Dermis blood vessel endothelial cell (primary cell): Measurements from ENCODE around the gene MPIG6B. TPM values are rescaled to one million over a fixed set of nuclear protein-coding genes. Genes with fewer than 3 reads are reported as not detected.
A peak's percentile ranks its signal among the peaks of the same experiment; 100 is the strongest.

Source experiments
- DNase-seq: peaks from one replicate; pipeline ENCODE4 v3.0.0; 2010
- total RNA-seq: library from RNA; depleted of rRNA; stranded (reverse); fragments of >200 nt; gene quantifications from 2 replicates; pipeline ENCODE4 v1.2.3, GENCODE V29; 2014

The MPIG6B gene, protein sequence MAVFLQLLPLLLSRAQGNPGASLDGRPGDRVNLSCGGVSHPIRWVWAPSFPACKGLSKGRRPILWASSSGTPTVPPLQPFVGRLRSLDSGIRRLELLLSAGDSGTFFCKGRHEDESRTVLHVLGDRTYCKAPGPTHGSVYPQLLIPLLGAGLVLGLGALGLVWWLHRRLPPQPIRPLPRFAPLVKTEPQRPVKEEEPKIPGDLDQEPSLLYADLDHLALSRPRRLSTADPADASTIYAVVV
- not detected in 2 replicates for total RNA-seq

DNA sequence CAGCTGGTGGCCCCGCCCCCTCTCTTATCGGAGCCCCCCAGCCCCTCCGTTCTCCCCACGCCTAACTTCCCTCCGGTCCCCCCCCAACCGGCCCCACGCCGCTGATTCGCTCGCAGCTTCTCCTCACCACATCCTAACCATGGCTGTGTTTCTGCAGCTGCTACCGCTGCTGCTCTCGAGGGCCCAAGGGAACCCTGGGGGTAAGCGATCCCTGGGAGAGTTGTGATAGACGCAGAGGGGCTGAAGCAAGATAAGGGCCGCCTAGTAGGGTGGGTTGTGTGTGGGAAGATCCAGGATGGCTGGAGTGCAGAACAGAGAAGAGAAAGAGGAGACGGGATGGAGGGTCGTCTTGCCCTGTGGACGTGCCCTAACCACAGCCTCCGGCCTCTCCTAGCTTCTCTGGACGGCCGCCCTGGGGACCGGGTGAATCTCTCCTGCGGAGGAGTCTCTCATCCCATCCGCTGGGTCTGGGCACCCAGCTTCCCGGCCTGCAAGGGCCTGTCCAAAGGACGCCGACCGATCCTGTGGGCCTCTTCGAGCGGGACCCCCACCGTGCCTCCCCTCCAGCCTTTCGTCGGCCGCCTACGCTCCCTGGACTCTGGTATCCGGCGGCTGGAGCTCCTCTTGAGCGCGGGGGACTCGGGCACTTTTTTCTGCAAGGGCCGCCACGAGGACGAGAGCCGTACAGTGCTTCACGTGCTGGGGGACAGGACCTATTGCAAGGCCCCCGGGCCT is at the start of gene MPIG6B:
Gene MPIG6B (plus strand): TSS at position 129 of the 735 bp plus-strand sequence. CDS start 11 bp downstream, at position 140.
- DNase-seq = no peak

DNA sequence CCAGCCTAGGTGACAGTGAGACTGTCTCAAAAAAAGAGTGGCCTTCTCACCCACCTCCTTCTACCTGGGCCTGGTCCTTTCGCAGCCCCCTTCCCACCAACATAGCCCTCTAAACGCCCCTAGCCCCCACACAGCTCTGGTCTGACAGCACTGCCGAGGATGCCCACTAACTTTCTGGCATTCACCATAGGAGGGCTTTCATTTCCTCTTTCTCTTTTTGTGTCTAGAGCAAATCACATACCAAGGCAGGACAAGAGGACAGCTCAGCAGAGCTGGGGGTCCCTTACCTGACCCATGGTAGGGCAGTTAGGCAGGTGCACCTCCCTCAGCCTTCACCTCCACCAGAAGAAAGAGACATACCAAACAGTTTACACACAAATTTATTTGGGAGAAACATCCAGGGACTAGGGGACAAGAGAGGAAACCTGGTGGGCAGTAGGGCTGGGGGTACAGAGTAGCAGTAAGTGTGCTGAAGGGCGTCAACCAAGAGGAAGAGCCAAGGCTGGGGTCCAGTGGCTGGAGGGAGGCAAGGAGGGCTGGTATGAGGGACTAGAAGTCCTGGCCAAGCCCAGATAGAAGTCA is 46.8 kb upstream of the MPIG6B start:
- no peak for DNase-seq

DNA sequence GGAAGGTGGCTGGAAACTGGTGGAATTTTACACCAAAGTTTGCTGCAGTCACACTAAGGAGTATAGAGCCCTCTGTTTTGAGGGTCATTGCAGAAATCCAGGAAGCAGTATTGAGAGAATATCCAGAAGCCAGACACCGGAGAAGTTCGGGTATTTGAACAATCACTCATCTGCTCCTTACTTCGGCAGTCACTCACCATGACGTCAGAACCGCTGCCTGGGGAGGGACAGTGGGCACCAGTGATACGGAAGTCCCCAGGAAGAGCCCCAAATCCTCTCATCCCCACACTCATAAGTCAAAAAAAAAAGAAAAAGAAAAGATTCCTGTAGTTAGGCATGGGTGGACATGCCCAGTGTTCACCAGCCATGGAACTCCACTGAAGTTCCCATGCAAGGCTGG is 46.3 kb upstream of the MPIG6B start:
- no peak for DNase-seq

DNA sequence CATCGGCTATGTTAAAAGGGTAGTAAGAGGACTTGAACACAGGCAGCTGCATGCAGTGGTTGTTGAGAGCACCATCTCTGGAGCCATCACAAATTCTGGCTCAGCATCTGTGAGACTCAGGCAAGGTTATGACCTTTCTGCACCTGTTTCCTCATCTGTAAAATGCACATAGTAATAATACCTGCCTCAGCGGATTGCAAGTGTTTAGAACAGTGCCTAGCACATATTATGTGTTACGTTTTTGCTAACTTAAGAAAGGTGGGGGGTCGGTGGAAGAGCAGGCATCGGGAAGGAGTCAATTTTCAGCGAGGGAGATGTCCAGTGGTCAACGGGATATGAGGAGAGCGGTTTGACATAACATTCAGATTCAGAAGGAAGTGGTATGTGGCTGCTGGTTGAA is 45.2 kb upstream of the MPIG6B start:
- no peak for DNase-seq

DNA sequence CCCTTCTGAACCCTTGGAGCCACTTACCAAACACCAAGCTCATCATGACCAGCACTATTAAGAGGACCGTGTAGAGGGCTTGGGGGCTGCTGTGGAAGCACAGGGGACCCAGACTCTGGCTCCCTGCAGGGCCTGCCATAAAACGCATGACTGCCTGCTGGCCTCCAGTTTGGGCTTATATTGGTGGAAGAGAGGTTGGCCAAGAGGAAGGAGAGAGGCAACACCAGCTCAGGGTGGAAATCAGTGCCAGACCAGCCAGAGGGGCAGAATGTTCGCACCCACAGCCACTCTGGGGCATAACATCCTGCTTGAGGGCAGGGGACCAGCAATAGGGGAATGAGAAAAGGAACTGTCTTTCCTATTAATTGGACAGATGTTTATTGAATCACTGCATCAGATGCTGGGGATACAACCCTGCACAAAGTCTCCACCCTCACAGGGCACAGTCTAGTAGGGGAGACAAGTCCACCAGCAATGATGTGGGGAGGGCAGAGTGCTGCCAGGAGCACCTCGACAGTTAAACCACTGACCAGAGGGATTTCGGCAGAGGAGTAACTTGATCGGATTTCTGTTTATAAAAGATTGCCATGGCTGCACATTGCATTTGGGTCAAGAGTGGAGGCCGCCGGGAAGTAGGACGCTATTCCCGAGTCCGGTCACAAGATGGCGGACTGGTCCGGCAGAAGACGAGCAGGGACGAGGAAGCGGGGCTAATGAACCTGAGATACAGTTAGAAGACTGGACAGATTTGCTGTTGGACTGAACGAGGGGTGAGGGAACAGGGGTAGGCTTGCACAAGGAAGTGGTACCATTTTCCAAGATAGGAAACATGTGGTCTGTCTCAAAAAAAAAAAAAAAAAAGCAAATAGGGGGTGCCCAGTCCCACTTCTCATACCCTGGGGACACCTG is 42.7 kb upstream of the MPIG6B start, which contains the start of gene LY6G5C:
Gene LY6G5C (minus strand): TSS at position 842 of the 909 bp plus-strand sequence. CDS start 694 bp downstream, at position 148.
- DNase-seq = peak; percentile 92

DNA sequence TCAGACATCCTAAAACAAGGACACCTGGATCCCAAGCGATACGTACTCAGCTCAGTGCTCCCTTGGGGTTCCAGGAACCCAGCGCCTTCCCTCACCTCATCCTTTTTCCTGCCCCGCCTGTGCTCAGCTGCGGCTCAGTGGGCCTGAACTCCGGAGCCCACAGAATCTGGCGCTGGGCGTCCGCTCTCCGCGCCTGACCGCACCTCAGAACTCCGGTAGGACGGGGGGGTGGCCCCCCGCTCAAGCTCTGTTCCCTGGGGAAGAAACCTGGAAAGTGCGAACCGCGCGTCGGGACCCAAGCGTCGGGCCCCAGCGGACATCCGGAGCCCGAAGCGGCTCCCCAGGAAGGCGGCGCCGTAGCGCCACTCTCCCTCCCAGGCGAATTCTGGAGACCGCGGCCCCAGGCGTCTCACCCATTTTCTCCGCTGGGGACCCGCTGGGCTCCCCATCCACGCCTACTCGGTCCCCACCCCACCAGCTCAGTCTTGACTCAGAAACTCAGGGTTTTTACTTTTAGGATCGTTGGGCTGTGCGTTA is 42.0 kb upstream of the MPIG6B start:
- DNase-seq = peak; percentile 48

DNA sequence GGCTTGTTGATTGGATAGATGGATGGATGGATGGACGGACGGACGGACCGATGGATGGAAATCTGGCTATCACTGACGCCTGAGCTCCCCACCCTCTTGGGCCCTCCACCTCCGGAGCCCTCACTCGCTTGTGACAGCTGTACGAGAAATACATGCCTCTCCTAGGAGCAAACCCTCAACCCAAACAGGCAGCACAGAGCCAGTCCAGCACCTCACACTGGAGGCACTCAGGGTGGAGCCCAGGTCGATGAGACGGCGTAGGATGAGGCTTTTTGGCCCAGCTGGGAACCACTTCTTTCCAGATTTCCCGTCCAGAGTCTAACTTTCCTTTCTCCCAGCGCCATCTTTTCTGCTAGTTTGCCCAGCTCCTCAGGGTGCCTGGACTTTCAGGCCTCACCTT is 39.6 kb upstream of the MPIG6B start:
- DNase-seq = no peak

DNA sequence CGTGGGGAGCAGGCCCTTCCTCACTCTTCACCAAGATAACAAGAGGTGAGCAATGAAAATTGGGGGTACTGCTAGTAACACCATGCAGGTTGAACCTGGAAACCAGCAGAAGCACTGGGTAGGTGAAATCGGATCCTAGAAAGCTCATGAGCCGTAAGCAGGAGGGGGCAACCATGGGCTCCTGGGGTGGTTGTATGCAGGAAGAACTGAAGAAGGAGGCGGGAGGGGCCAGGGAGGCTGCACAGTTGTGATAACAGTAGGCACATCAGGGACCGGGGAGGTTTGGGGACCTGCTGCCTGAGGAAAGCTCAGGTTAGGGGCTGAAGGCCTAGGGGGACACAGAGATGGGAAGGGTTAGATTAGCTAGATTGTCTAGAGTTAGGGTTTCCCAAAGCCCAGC is 36.7 kb upstream of the MPIG6B start:
- DNase-seq = no peak

DNA sequence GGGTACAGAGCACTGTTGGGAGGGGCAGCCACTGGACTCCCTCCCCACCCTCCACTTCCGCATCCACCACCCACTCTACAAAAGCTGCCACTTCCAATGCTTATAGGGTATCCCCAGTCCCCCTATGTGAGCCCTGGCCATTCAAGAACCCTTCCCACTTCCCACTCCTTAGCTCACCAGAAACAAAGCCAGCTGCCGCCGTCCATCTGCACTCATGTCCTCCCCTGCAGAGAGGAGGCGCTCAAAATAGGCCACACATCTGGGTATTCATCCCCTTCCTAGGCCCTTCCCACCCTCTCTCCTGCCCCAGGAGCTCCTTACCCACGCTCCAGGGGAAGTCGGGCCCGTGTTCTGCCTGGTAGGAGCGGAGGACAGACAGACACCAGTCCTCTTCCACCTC is 35.9 kb upstream of the MPIG6B start:
- DNase-seq = no peak

DNA sequence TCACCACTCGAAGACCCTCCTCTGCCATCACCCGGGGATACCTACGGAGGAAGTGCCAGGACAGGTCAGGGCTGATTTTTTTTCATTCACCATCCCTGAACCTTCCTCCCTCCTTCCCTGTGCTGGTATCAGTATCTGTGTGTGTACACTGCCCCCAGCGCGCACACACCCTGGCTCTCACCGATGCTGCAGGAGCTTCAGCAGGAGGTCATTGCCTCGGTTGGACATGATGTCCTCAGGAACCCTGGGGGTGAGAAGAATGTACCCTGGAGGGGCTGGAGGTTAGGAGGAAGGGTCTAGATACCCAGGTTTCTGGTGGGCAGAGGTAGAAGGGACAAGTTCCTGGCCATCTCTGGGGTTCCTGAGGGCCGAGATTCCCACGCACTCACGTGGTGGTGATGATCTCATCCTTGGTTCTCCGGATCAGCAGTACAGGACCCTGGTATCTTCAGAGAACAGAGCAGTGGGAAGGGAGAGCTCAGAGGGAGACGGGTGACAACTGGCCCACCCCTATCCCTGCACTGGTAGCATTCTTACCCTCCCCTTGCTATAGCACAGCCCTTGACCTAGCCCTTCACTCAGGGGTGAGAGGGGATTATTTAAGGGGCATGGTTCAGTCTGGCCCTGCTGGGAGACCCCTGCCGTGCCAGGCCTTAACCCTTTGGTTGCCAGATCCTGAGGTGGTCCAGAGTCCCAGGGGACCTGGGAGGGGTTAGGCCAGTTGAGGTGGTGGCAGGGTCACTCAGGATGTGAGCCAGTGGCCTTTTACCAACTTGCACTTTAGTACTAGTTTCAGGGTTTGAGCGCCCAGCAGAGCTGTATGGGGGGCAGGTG is 35.1 kb upstream of the MPIG6B start:
- DNase-seq = no peak

DNA sequence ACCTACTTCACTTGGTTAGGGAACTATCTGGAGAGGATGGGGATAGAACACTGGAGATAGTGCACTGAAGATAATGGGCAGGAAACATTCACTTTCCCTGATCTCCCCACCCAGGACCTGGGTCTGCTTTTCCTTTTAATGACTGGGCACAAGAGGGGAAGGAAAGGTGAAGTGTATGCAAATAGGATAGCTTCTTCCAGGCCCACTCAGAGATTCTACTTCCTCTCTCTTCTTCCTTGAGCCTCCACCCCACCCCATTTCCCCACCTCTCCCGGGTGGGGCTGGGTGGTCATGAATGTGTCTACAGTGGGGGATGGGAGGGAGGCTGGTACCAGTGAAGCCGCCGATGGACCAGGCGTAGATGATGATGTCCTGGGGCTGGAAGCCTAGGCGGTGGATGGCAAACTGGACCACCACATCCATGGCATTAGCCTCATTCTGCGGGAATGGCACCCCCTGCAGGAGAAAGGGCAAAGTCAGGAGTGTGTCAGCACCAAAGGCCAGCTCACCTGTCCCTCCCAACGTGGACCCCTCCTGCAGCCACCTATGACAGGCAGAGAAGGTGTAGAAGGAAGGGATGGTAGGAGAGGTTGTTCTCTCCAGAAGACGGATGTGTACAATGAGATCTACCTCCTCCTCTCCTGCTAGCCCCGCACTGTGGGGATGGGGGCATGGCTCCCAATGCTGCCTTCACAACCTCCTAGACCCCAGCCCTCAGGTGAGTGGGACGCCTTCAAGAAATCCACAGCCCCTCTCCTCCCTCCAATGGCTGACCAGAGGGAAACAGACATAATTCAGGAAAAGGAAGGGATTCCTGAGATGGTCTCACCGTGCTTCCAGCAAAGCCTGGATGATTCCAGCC is 33.7 kb upstream of the MPIG6B start:
- peak; percentile 36 for DNase-seq

DNA sequence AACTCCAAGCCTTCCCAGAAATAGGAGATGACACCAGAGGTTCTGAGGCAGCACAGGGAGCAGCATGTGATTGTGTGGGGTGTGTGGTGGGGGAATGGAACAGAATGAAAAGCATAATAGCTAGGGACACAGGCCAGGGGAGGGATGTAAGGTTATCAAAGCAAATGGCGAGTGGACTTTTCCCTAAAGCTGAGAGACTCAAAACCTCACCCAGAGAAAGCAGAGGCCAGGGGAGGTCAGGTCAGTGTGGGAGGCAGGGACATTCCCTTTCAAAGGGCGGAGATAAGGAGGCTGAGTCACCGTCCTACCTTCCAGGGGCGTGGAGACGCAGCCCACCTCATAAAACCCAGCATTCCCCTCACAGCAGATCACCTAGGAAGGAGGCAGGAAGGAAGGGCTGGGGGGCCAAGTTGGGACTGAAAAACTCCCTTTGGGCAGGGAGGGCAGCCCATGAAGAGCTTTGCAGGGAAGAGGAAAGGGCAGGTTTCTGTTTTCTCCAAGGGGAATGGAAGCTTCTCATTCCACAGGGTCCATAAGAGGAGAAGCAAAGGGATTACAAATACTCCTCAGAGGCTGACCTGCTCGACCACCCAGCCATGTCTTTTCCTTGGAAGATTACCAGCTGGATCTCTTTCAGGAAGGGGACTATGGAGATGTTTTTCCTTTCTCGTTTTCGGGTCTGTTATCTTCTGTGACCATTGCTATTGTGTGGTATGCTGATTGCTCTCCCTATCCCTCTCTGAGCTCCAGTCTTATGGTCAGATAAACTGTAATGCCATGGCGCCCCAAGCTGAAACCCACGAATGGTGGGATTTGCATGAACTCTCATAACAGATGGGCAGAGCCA is 32.7 kb upstream of the MPIG6B start:
- no peak for DNase-seq

DNA sequence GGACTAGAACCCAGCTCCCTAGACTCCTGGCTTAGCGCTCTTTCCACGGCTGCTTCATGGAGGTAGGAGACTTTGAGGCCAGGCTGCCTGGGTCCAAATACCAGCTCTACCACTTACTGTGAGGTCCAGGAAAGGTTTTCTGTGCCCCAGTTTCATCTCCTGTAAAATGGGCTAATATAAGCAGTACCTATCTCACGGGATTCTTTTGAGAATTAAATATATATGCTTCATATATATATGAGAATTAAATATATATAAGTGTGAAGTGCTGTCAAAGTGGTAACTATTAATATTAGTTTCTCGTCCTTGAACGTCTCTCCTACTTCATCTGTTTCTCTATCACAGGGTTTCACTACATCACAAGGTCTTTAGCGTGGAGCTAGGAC is 32.1 kb upstream of the MPIG6B start:
- DNase-seq = no peak

DNA sequence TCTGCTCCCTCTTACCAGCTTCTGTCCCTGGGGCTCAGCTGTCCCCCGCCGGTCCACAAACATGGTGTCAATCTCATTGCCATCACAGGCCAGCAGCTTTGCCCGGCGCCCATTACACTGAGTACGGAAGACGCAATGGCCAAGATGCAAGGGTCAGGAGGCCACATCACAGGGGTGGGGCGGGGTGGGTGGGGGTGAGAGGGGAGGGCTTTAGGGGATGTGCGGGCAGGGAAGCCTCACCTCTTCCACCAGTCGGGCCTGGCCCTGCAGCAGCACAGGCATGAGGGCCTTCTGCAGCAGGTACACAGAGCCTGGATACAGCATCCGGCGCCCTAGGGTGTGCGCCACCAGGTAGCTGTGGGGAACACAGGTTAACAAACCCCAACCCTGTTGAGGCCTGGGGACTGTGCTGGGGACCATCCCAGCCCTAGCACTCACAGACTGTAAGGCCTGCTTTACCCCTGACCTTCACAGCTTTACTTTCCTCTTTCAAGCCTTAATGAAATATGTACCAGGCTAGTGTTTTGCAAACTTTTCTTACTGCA is 31.5 kb upstream of the MPIG6B start:
- DNase-seq = no peak

DNA sequence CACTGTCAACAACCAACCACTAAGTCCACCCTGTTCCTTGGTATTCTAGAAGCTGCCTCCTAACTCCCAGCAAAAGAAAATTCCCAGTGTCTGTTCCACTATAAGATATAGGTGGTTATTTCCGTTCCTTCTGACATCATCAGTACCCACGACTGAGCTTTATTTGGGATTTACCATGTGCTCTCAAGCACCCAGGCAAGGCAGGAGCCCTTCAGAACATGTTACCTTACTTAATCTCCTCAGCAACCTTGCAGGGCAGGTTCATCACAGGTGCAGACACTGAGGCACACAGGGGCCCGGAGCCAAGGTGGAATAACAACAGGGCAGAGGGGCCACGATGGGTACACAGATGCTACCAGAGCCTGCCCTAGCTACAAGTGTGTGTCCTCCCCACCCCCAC is 30.8 kb upstream of the MPIG6B start:
- no peak for DNase-seq

DNA sequence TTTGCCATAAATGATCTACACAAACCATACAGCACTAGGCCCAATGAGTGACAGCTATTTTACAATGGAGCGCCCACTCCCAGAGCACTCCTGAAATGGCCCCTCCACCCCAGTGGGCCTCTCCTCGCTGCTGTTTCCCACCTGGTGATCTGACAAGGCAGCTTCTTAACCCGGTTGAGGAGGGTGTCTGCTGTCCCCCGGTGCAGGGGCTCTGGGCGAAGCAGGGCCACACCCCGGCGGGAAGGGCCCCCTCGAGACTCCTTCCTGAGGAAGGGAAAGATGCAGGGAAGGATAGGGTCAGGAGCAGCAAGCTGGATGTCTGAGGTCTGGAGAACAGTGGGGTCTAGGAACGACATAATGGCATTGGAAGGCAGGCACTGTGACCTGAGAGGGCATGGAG is 30.3 kb upstream of the MPIG6B start:
- DNase-seq = no peak

DNA sequence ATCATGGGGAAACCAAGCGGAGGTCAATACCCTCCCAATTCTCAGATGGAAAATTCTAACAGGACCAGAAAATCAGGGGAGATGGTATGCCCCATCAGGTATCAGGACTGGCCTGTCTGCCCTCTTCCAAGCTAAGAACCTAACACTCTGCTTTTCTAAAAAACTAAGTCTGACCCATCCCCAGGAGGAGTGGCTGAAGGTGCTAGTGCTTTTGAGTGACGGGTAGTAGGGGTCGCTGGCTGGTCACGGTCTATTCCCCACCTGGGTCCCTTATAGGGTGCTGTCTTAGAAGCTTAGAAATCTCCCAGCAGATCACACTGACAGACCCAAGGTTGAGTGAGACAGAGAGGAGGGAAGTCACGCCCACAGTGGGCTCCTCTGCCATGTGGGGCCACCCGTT is 29.6 kb upstream of the MPIG6B start:
- no peak for DNase-seq

DNA sequence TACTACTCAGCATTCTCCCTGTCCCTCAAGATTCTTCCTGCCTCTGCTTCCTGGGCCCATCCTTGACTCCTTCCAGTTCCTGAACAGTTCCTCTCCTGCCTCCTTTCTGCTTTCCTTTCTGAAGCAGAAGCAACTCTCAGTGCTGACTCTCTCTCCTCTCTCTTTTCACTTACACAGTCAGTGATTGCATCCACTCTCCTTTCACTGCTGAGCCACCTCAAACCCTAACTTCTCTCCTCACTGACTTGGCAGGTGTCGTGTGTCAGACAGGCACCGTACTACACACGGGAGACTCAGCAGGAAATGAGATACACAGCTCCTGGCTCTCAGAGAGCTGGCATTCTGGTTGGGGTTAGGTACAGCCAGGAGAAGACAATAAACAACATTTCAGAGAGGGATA is 25.6 kb upstream of the MPIG6B start:
- no peak for DNase-seq

DNA sequence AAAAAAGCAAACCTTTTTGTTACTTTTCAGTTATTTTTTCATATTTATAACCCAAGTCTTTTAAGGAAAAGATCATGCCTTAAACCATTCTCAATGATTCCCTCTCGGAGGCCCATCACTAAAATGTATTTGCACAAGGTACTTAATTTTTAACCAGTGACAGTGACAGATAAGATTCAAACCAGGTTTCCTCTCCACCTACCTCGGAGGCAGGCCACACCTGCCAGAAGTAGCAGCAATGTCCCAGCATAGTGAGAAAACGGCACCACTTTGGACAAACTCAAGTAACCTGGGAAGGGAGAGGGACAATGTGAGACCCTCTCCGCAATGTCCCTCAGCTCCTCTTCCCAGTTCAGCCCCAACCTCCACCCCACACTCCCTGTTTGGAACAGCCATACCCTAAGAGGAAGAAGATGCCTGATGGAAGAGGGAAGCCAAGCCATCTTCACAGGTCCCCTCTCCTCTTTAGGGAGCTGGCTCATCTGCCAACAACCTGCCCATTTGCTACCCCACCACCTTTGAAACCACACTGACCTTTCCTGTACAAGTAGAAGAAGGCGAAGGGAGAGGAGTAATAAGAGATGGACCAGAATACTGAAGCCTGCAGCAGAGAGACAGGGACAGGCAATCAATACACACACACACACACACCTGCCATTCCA is 22.3 kb upstream of the MPIG6B start:
- DNase-seq = no peak
